RWPE1 (cell line): ENCODE measurements around the gene ERP29.

ENCODE experiments used
- CTCF ChIA-PET: fragments of 350-600 bp; sonication (Branson Sonifier 250); formaldehyde crosslinking; extraction: SDS; loops from one replicate; lab custom pipeline; 2021; lab: Yijun Ruan, JAX
- POLR2A ChIA-PET: fragments of 400-600 bp; formaldehyde crosslinking; extraction: SDS; loops from one replicate; lab custom pipeline; 2020; ENCODE audit warnings: antibody characterized with exemption; ENCODE audit not compliant: low non-redundant PET; lab: Yijun Ruan, JAX
- DNase-seq: peaks from one replicate; pipeline ENCODE4 v3.0.0; 2012; ENCODE audit warnings: low spot score
- H3K27ac ChIP-seq: fragments of 450-650 bp; 2 replicates; pipeline ENCODE4 v1.5.1; 2017
- TF ChIP-seq, protein P1 (sequence below): fragments of 450-650 bp; conservative IDR thresholded peaks from 2 replicates; pipeline ENCODE4 v1.5.1; 2017; ENCODE audit warnings: low read depth, mild to moderate bottlenecking

Gene ERP29

DNA sequence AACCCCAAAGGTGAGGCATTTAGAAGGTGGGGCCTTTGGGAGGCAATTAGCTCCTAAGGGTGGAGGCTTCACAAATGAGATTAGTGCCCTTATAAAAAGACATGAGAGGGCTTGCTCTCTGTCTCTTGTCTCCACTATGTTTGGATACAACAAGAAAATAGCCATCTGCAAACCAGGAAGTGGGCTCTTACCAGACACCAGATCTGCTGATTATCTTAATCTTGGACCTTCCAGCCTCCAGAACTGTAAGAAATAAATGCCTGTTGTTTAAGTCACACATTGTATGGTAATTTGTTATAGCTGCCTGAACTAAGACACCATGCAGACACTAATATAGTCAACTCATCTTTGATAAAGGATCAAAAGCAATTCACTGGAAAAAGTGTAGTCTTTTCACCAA is 34.7 kb upstream of the ERP29 start:
- ChIA-PET CTCF (interaction anchor here (0.6 to 0.9 kb wide), 2 partner anchors 32 to 287 kb away, joined by 3 read pairs; no protein-coding TSS in a partner anchor), POLR2A (no interaction called here)
- no peak for DNase-seq
- no peak overlapping the region for H3K27ac ChIP-seq
- TF ChIP-seq, protein P1, sequence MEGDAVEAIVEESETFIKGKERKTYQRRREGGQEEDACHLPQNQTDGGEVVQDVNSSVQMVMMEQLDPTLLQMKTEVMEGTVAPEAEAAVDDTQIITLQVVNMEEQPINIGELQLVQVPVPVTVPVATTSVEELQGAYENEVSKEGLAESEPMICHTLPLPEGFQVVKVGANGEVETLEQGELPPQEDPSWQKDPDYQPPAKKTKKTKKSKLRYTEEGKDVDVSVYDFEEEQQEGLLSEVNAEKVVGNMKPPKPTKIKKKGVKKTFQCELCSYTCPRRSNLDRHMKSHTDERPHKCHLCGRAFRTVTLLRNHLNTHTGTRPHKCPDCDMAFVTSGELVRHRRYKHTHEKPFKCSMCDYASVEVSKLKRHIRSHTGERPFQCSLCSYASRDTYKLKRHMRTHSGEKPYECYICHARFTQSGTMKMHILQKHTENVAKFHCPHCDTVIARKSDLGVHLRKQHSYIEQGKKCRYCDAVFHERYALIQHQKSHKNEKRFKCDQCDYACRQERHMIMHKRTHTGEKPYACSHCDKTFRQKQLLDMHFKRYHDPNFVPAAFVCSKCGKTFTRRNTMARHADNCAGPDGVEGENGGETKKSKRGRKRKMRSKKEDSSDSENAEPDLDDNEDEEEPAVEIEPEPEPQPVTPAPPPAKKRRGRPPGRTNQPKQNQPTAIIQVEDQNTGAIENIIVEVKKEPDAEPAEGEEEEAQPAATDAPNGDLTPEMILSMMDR: no peak

DNA sequence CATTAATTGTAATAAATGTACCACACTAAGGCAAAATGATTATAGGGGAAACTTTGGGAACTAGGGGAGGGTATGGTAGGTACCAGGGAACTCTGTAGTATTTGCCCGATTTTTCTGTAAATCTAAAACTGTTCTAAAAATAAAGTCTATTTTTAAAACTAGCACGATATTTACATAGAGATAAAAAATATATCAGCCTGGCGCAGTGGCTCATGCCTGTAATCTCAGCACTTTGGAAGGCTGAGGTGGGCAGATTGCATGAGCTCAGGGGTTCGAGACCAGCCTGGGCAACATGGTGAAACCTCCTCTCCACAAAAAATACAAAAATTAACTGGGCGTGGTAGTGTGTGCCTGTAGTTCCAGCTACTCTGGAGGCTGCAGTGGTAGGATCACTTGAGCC is 32.6 kb upstream of the ERP29 start:
- DNase-seq: no peak
- POLR2A ChIA-PET: no interaction called here
- TF ChIP-seq, protein P1: no peak
- CTCF ChIA-PET: no interaction called here
- no peak overlapping the region for H3K27ac ChIP-seq

DNA sequence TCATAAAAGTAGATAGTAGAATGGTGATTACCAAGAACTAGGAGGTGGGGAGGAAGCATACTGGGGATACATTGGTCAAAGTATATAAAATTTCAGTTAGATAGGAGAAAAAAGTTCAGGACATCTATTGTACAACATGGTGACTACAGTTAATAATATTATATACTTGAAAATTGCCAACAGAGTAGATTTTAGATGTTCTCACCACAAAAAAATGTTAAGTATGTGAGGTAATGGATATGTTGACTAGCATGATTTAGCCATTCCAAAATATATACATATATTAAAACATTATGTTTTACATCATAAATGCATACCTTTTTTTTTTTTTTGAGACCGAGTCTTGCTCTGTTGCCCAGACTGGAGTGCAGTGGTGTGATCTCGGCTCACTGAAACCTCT is 31.2 kb upstream of the ERP29 start:
- no peak overlapping the region for H3K27ac ChIP-seq
- TF ChIP-seq, protein P1: no peak
- ChIA-PET CTCF (interaction anchor here (0.6 kb wide), 1 partner anchor 221 kb away, joined by 3 read pairs; no protein-coding TSS in a partner anchor), POLR2A (no interaction called here)
- no peak for DNase-seq

DNA sequence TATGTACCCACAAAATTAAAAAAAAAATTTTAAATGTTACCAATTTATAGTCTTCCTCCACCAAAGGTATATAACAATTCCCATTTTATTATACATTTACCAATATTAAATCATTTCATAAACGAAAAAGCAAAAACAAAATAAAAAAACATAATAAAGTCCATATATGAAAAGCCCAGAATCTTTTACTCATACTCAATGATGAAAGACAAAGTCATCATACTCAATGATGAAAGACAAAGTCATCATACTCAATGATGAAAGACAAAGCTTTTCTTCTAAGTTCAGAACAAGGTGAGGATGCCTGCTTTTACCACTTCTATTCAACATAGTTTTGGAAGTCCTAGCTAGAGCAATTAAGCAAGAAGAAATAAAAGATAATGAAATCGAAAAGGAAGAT is 28.4 kb upstream of the ERP29 start:
- CTCF ChIA-PET: interaction anchor here (0.6 kb wide), 1 partner anchor 9 kb away, joined by 4 read pairs; no protein-coding TSS in a partner anchor
- no peak for DNase-seq
- POLR2A ChIA-PET: no interaction called here
- no peak overlapping the region for H3K27ac ChIP-seq
- TF ChIP-seq, protein P1: no peak

DNA sequence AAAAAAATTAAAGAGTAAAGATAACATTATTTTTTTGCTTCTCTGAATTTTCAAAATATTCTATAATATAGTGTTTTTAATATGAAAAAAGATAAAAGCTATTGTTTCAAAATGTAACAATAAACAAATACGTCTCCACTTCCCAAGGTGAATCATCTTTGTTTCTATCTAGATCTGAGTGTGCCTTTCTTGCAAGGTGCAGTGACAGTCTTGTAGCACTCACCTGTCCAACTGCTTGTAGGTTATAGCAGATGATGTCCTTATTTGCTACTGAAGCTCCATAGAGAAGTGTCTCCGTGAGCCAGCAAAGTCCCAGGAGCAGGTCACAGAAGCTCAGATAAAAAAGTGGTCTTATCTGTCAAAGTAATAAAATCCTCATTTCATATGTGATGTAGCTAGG is 21.7 kb upstream of the ERP29 start:
- POLR2A ChIA-PET: no interaction called here
- CTCF ChIA-PET: no interaction called here
- no peak for DNase-seq
- no peak overlapping the region for H3K27ac ChIP-seq
- TF ChIP-seq, protein P1: no peak

DNA sequence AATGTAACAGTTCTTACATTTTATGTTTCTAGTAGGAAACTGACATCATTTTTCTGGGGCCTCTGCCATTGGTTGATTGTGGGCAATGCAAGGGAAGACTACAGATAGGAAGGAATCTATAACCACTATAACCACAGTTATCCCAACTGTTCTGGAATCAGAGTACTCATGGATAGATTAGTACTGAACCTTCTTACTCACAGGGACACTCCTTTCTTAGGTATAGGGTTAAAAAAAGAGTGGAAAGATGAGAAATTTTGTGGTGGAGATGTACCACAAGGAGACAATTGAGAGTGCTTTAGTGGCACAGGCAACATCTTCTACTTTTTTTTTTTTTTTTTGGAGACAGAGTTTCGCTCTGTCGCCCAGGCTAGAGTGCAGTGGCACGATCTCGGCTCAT is 21.3 kb upstream of the ERP29 start:
- ChIA-PET POLR2A (no interaction called here), CTCF (no interaction called here)
- TF ChIP-seq, protein P1: no peak
- H3K27ac ChIP-seq: no peak overlapping the region
- DNase-seq: no peak

DNA sequence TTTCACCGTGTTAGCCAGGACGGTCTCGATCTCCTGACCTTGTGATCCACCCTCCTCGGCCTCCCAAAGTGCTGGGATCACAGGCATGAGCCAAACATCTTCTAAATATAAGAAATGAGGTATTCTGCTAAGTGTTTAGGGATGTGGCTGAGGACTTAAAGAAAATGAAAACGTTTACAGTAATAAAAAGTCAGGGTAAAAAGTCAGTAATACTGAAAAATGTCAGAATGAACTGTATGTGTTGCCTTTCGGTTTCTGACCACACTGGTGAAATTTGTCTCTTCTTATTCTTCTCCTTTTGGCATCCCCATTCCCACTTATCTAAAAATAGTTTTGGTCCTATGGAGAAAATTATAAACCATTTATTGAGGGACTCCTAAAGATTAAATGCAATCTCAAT is 20.8 kb upstream of the ERP29 start:
- no peak overlapping the region for H3K27ac ChIP-seq
- ChIA-PET CTCF (no interaction called here), POLR2A (no interaction called here)
- TF ChIP-seq, protein P1: no peak
- no peak for DNase-seq
